Left ventricle myocardium superior (tissue), 1 donor: ENCODE results near the gene VSTM1. TPM values are rescaled to one million over a fixed set of nuclear protein-coding genes. Genes with fewer than 3 reads are reported as not detected.
A peak's percentile ranks its signal among the peaks of the same experiment; 100 is the strongest.
"Not testable (repeated sequence)": the region's sequence is repeated elsewhere in the genome, so short reads cannot be mapped to it uniquely, and the experiment has no call there.

Experiments used
- ATAC-seq: fragments of 200-7000 bp; cut with Tn5 transposase; one replicate; pipeline ENCODE4 v1.9.1; 2020; ENCODE audit warnings: mild to moderate bottlenecking, moderate library complexity
- DNase-seq: peaks from one replicate; pipeline ENCODE4 v3.0.0-alpha.2; 2020
- intact Hi-C: fragments of 100-400 bp; cut with micrococcal nuclease; formaldehyde crosslinking; loops from one replicate; pipeline ENCODE4 v1.11.0; 2022
- long read RNA-seq: library from polyadenylated mRNA; unstranded; transcript quantifications from one replicate; pipeline ENCODE4 v2.0.0, GENCODE V29; 2021
- total RNA-seq: library from RNA; stranded (reverse); fragmentation: NEBNext Ultra II Directional; extraction: Animal tissue kit (Norgen Biotek cat#: 25700); gene quantifications from one replicate; pipeline ENCODE4 v1.2.1, GENCODE V29; 2021
- donor health status: DM: no; HTN: yes; CAD: no; lungs with severe emphysema.

VSTM1 gene, protein sequence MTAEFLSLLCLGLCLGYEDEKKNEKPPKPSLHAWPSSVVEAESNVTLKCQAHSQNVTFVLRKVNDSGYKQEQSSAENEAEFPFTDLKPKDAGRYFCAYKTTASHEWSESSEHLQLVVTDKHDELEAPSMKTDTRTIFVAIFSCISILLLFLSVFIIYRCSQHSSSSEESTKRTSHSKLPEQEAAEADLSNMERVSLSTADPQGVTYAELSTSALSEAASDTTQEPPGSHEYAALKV
- not detected for total RNA-seq
- long read RNA-seq = 0 reads

DNA sequence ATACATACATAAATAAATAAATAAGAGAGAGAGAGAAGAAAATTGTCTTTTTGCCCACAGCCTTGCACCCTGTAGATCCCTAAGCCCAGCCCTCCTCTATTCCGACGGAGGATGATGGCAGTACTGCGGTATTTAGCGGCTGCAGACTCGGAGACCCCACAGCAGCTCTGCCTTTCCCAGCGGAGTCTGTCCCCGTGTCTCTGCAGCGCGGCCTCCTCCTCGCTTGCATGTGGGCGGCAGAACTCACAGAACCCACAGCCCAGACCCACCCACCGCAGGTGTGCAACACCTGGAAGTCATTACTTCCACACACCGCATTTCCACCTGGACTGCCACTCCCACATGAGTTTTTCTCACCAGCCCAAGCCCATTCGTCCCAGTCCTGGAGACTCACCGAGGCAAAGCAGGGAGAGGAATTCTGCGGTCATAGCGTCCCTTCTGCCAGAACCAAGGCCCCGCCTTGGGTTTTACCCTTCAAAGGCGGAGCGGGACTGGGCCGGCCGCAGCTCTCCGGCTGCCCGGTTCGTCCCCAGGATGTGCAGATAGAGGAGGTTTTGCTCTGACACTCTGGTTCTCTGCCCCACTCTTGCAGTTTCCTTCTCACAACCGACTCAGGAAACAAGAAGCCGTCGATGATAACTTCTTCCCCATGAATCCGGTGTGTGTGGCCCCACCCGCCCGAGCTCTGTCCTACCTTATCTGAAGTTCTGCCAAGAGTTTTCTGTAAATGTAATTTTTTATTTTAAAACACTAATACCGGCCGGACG lies at the start of gene VSTM1:
Gene VSTM1, minus strand, starts transcription at position 548 of the 767 bp plus-strand sequence. Its CDS starts 120 bp downstream, at position 428.
- intact Hi-C loops = no loop called here
- ATAC-seq (no peak), DNase-seq (no peak)

DNA sequence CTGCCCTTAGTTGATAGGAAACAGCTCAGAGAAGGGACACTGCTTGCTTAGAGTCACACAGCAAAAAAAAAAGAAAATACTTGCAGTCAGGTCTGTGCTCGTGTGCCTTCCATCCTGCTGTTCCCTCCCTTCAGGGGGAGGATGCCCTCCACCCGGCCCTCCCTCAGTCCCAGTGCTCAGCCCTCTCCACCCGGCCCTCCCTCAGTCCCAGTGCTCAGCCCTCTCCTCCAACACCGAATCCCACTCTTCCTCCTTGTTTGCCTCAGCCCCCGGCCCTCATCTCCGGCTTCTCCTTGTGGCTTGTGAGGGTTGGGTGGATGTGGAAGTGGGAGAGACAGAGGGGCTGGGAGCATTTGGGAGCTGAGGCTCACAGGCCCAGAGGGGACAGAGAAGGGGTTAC lies 46.0 kb upstream of the VSTM1 start:
- intact Hi-C loops = no loop called here
- no peak for DNase-seq
- no peak for ATAC-seq

DNA sequence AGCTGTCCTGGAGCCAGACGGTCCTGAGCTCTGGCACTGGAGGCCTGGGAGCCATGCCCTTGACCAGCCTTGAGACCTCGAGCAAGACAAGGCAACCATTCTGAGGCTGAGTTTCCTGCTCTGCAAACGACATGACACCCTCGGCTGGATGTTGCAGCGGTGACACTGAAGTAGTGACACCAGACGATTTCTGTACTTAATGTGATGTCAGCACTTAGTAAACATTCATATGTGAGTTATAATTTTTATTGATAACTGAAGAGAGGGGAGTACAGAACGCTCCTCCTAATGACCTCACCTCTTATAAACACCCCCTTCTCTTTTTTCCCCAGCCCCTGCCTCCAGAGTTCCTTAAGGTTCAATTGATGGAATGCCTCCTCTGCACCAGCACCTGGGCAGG lies 44.8 kb upstream of the VSTM1 start:
- DNase-seq (no peak), ATAC-seq (no peak)
- intact Hi-C loops = no loop called here

DNA sequence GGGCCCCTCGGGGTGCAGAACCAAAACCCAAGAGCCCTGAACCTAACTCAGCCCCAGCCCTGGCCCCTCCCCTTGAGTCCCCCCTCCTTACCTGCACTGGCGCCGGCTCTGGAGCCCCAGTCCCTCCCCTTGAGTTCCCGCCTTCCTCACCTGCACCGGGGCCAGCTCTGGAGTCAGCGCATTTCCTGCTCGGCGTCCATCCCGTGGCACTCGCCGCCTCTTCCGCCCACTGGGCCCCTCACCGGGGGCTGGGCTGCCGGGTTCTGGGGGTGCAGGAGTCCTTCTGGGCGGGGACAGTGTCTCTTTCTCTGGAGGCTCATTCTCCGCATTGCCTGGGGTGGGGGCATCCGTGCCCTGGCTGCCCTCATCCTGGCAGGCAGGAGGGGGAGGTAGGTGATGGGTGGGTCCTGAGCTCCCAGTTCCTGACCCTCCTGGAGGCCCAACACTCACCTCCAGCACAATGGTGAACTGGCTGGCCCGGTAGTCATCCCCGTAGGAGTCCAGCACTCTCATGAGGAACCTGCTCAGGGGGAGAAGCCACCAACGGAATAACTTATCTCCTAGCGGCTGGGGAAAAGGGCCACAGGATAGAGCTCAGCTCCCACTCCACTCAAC lies 44.3 kb upstream of the VSTM1 start:
- ATAC-seq (no peak), DNase-seq (no peak)
- intact Hi-C loops = no loop called here

DNA sequence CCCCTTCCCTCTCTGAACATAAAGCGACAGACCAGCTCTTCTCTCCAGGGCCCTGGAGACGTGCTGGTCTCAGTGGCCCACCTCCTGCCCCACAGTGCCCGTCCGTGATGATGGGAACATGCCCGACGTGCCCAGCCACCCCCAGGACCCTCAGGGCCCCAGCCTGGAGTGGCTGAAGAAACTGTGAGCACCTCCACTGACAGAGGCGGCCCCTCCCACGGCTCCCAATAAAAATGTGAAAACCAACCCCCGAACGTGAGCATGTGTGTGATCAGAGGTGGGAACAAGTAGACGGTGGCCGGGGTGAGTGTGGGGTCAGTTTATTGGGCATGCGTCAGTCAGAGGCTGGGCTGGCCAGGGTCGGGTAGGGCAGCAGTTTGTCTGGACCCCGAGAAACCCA lies 43.0 kb upstream of the VSTM1 start:
- intact Hi-C loops = no loop called here
- no peak for ATAC-seq
- no peak for DNase-seq

DNA sequence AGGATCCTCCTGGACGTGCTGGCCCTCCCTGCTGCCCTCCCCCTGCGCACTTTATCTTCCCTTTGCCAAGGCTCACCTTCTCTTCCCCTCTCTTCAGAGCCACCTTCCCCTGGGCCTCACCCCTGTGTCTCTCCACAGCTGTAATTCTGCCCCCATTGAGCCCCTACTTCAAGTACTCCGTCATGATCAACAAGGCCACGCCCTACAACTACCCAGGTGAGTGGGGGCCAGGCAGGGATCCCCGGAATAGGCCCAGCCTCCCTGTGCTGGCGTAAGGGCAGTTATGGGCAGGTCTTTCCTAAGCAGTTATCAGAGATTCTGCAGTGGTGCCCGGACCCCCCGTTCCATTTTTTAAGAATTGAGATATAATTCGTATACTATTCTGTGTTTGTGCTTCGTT lies 42.1 kb upstream of the VSTM1 start:
- no peak for ATAC-seq
- intact Hi-C loops = no loop called here
- DNase-seq = no peak

DNA sequence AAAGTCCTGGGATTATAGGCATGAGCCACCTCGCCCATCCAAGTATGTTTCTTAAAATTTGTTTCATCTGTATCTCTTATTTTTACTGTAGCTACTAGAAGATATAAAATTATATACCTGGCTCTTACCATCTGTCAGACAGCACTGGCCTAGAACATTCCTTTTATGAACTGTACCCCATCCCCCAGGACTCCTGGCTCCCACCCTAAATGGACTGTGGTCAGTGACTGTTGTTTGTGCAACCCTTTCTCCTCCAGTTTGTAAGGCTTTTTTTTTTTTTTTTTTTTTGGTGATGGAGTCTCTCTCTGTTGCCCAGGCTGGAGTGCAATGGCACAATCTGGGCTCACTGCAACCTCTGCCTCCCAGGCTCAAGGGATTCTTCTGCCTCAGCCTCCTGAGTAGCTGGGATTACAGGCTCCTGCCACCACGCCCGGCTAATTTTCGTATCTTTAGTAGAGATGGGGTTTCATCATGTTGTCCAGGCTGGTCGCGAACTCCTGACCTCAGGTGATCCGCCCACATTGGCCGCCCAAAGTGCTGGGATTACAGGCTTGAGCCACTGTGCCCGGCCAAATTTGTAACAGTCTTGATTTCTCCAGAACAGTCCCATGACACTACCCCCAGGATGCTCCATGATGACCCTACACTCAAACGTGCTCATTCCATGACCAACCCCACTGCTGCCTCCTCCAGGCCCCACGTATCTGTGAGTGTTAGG lies 41.5 kb upstream of the VSTM1 start:
- intact Hi-C loops = no loop called here
- ATAC-seq = no peak
- DNase-seq = no peak

DNA sequence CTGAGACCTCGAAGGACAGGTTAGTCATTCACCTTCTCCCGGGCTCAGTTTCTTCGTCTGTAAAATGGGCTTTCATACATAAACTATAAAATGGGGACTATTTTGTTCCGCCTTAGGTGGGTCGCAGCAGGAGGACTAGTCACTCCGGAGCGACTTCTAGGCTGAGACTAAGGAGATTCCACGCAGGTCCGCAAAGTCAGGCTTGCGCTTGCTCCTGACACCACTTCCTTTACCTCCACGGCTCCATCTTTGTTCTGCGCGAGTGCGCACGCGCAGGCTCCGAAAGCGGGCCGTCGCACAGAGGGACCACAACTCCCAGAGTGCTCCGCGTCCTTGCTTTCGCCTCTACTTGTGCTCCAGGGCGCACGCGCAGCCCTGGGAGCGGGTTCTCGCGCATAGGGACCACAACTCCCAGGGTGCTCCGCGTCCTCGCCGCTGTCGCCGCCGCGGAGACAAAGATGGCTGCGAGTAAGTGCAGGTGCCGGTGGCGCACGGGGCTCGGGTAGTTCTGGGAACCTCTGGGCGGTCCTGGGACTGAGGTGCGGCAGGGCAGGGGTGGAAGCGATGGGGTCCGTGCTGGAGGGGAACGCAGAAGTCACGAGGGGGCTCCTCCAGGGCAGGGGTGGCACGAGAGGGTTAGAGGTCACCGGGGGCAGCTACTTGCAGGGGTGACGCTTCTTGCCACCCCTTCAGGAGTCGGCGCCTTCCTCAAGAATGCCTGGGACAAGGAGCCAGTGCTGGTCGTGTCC lies 38.9 kb upstream of the VSTM1 start, which contains the start of gene NDUFA3:
Gene NDUFA3, plus strand, starts transcription at position 435 of the 749 bp plus-strand sequence. Its CDS starts 24 bp downstream, at position 459.
- DNase-seq = peak; percentile 99
- peak; percentile 99 for ATAC-seq
- intact Hi-C loops = no loop called here

DNA sequence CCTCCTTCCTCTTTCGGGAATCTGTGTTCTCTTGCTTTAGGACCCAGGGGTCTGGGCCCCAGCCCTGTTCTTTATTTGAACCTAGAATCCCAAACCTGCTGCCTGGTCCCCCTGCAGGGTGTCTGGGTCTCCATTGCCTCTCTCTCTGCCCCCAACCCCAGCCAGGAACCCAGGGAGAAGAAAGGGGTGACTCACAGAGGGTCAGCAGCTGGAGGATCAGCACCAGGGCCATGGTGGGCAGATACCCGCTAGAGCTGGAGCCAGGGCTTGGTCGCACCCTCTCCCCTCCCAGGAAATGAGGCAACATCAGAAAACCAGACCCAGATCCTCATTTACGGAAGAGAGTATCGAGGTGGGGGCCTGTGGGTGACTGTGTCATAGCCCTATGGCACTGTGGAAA lies 36.9 kb upstream of the VSTM1 start, which contains the start of gene OSCAR:
Gene OSCAR, minus strand, starts transcription at position 243 of the 400 bp plus-strand sequence. Its CDS starts 11 bp downstream, at position 232.
- intact Hi-C loops = no loop called here
- DNase-seq (no peak), ATAC-seq (no peak)

DNA sequence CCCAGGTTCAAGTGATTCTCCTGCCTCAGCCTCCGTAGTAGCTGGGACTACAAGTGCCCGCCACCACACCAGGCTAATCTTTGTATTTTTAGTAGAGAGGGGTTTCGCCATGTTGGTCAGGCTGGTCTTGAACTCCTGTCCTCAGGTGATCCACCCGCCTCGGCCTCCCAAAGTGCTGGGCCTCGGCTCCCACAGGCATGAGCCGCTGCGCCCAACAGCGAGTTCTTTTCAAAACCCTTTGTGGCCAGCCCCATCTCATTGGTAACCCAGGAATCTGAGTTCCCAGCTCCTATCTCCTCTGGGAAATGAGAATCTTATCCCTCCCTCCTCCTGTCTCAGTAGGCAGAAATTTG lies 36.2 kb upstream of the VSTM1 start:
- DNase-seq, intact Hi-C loops, ATAC-seq: not testable (repeated sequence)

DNA sequence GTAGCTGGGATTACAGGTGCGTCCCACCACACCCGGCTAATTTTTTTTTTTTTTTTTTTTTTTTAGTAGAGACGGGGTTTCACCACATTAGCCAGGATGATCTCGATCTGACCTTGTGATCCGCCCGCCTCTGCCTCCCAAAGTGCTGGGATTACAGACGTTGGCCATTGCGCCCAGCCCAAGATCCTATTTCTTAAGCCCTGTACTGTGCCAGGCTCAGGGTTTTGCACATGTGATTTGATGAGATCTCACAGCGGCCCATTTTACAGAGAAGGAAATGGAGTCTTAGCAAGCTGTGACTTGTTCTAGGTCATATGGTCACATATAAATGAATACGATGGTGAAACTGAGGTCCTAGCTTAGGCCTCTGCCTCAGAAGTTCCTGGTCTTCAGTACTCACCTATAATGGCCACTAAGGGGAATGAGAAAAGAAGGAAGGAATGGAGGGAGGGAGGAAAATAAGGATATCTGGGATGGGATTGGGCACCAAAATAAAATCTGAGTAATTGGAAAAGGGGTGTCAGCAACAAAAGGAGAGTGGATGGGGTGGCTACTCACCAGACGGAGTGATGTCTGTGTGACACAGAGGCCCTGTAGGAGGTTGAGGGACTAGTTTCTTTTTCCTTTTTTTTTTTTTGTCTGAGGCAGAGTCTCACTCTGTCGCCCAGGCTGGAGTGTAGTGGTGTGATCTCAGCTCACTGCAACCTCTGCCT lies 35.6 kb upstream of the VSTM1 start:
- ATAC-seq (no peak), DNase-seq (no peak)
- intact Hi-C loops = no loop called here

DNA sequence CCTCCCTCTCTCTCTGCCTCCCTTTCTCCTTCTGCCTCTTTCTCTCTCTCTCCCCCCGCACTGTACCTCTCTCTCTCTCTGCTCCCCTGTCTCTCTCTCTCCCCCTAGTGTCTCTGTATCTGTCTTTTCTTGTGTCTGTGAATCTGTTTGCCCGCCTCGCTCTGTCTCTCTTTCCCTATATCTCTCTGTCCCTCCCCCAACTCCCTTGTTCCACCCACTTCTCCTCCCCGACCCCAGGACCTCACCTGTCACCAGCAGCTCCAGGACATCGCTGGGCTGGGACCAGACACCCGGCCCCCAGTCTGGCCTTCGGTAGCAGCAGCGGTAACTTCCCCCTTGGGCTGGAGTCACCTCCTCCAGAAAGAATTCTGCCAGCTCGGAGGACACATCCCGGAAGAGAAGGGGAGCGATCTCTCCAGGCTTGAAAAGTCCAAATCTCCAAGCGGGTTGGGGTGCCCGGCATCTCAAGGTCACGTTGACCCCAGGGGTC lies 33.0 kb upstream of the VSTM1 start:
- DNase-seq = no peak
- intact Hi-C loops = no loop called here
- ATAC-seq = peak; percentile 58

DNA sequence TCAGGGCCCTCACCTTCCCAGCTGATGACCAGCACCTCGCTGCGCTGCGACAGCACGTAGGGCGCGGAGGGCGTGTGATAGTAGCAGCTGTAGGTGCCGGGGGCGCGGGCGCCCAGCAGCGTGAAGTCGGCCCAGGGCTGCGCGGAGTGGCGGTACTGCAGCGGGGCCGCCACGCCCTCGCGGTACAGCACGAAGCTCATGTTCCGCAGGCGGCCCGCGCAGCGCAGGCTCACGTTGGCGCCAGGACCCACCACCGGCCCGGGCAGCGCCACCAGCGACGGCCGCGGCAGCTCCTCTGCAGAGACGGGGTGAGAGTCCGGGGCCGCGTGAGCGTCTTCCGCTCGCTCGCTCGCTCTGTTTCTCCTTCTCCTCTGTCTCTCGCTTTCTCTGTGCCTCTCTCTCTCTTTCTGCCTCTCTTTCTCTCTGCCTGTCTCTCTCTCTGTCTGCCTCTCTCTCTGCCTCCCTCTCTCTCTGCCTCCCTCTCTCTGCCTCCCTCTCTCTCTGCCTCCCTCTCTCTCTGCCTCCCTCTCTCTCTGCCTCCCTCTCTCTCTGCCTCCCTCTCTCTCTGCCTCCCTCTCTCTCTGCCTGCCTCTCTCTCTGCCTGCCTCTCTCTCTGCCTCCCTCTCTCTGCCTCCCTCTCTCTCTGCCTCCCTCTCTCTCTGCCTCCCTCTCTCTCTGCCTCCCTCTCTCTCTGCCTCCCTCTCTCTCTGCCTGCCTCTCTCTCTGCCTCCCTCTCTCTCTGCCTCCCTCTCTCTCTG lies 32.3 kb upstream of the VSTM1 start:
- peak; percentile 69 for DNase-seq
- ATAC-seq = peak; percentile 85
- intact Hi-C loops = not testable (repeated sequence)

DNA sequence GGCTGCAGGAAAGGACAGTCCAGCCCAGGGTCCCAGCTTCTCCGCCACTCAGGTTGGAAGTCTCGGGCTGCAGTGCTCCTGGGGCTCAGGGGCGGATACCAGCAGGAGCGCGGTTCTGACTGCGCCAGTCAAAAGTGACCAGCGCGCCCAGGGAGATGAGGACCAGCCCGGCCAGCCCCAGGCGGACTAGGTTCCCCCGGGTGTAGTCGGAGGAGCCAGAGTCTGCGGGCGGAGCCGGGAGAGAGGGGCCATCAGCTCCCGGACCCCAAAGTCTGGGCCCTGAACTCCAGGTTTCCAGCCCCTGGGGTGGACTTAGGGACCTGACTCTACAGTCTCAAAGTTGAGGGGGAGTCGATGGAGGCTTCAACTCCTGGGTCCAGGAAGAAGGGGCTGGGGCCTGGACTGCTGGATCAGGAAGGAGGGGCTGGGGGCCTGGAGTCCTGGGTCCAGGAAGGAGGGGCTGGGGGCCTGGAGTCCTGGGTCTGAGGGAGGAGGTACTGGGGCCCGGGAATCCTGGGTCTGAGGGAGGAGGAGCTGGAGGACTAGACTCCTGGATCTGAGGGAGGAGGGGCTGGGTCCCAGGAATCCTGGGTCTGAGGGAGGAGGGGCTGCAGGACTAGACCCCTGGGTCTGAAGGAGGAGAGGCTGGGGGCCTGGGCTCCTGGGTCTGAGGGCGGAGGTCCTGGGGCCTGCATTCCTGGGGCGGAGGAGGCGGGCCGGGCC lies 31.6 kb upstream of the VSTM1 start:
- intact Hi-C loops = no loop called here
- ATAC-seq (no peak), DNase-seq (no peak)

DNA sequence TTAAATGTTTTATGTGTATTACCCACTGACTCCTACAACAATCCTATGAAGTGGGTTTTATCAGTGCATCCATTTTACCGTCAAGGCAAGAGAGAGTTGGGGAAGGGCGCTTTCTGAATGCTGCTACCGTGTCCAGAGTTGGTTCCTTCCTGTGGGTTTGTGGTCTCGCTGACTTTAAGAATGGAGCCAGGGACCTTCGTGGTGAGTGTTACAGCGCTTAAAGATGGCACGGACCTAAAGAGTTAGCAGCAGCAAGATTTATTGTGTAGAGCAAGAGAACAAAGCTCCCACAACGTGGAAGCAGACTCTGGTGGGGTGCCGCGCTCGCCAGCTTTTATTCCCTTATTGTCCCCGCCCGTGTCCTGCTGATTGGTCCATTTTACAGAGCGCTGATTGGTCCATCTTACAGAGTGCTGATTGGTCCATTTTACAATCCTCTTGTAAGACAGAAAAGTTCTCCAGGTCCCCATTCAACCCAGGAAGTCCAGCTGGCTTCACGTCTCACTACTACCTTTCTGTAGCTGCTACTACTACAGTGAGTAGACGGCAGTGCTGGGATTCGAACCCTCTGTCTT lies 30.8 kb upstream of the VSTM1 start:
- DNase-seq = no peak
- no peak for ATAC-seq
- intact Hi-C loops = no loop called here

DNA sequence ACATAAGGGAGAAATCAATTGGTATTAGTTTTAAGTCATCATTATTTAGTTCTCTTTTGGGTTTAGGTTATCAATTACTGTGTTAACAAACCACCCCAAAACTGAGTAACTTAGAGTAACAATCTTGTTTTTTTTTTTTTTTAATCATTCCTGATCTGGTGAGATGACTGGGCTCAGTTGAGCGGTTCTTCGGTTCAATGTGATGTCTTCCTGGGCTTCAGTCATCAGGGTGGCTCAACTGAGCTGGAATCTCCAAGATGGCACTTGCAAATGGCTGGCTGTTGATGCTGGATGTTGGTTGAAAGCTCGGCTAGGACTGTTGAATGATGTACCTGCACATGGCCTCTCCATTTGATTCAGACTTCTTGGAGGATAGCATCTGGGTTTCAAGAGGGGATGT lies 20.7 kb upstream of the VSTM1 start:
- ATAC-seq (no peak), DNase-seq (no peak)
- intact Hi-C loops = no loop called here

DNA sequence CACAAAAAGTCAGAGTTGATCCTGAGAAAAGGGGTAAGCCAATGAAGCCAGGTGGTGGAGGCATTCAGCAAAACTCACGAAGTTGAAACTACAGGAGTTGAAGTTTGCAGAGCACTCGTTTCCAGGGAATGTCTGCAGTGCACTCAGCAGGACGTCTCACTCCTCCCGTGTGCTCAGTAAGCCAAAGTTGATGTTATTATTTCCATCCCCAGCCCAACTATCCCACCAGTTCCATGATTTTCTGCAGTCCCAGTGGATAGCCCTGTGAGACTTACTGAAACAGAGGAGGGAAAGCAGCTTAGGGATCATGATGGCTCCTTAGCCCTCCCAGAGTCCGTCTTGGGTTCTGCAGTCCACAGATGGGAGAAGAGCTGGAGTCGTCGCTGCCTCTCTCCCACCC lies 17.3 kb upstream of the VSTM1 start, which contains the start of gene TARM1:
Gene TARM1, minus strand, starts transcription at position 334 of the 400 bp plus-strand sequence. Its CDS starts 25 bp downstream, at position 309.
- DNase-seq = no peak
- intact Hi-C loops = no loop called here
- ATAC-seq = no peak
